Subcutaneous abdominal adipose tissue (tissue), 5 donors: ENCODE measurements around the gene LPP.

Source experiments
- H3K27ac ChIP-seq: one replicate; pipeline ENCODE4 v1.7.0; 2013; ENCODE audit warnings: low read depth, mild to moderate bottlenecking, inconsistent platforms, low read length, moderate library complexity
- H3K27me3 ChIP-seq, 5 donors: one replicate each; pipeline ENCODE4 v1.7.0; 2013; ENCODE audit warnings: low read length in 5 of 5, inconsistent platforms in 1 of 5; ENCODE audit not compliant: control insufficient read depth in 5 of 5, insufficient read depth in 4 of 5
- H3K36me3 ChIP-seq, 5 donors: one replicate each; pipeline ENCODE4 v1.7.0; 2013; ENCODE audit warnings: low read length in 5 of 5; ENCODE audit not compliant: control insufficient read depth in 5 of 5, insufficient read depth in 5 of 5
- H3K4me1 ChIP-seq, 5 donors: one replicate each; pipeline ENCODE4 v1.7.0; 2013; ENCODE audit warnings: low read length in 5 of 5, mild to moderate bottlenecking in 3 of 5, moderate library complexity in 1 of 5; ENCODE audit not compliant: control insufficient read depth in 5 of 5, insufficient read depth in 5 of 5
- H3K4me3 ChIP-seq, 5 donors: one replicate each; pipeline ENCODE4 v1.7.0; 2013; ENCODE audit warnings: low read length in 5 of 5, low read depth in 1 of 5
- H3K9ac ChIP-seq, 5 donors: one replicate each; pipeline ENCODE4 v1.7.0; 2013; ENCODE audit warnings: low read length in 5 of 5, mild to moderate bottlenecking in 4 of 5, moderate library complexity in 3 of 5
- H3K9me3 ChIP-seq, 5 donors: one replicate each; pipeline ENCODE4 v1.7.0; 2013; ENCODE audit warnings: low read length in 5 of 5; ENCODE audit not compliant: control insufficient read depth in 5 of 5
- donor health status: healthy.
- donor health status: healthy.
- donor health status: healthy.
- donor health status: healthy.
- donor health status: healthy.

The LPP gene

GRCh38 chr3:188154014-188154808 lies at the start of gene LPP:
Gene LPP, plus strand, starts transcription at chr3:188154157. Its CDS starts 251,964 bp downstream, at chr3:188406121.
- Histone ChIP-seq H3K27me3 (no peaks in the 10 kb centered on the region), H3K27ac (peak within 1 kb of the TSS; percentile 92), H3K4me3 (peak within 1 kb of the TSS; percentile 79 to 90 (median 87)), H3K9ac (peak within 1 kb of the TSS; percentile 75 to 90 (median 86)), H3K9me3 (no peaks in the 10 kb centered on the region), H3K4me1 (peaks cover 0 to 46% (median 36%) of the 10 kb centered on the region in 5 donors), H3K36me3 (no peaks in the 10 kb centered on the region)

GRCh38 chr3:188106006-188106405 lies 48.0 kb upstream of the LPP start:
- no peaks in the 10 kb centered on the region for H3K36me3 ChIP-seq
- H3K27me3 ChIP-seq = no peaks in the 10 kb centered on the region
- peaks cover 0 to 4% (median 3%) of the 10 kb centered on the region in 5 donors for H3K9me3 ChIP-seq
- H3K27ac ChIP-seq = no peak overlapping the region
- H3K4me1 ChIP-seq = peaks cover 0 to 2% (median 0%) of the 10 kb centered on the region in 5 donors
- H3K4me3 ChIP-seq = no peak overlapping the region
- H3K9ac ChIP-seq = no peak overlapping the region

- peaks cover 0 to 6% (median 2%) of the 10 kb centered on the region in 5 donors for H3K4me1 ChIP-seq
- H3K9ac ChIP-seq = no peak overlapping the region
- H3K36me3 ChIP-seq = no peaks in the 10 kb centered on the region
- no peak overlapping the region for H3K4me3 ChIP-seq
- H3K9me3 ChIP-seq = no peaks in the 10 kb centered on the region
- no peaks in the 10 kb centered on the region for H3K27me3 ChIP-seq
- no peak overlapping the region for H3K27ac ChIP-seq
Observed at GRCh38 chr3:188106454-188106853, 47.5 kb upstream of the LPP start.

- no peaks in the 10 kb centered on the region for H3K9me3 ChIP-seq
- no peaks in the 10 kb centered on the region for H3K36me3 ChIP-seq
- H3K4me1 ChIP-seq = peaks cover 0 to 6% (median 2%) of the 10 kb centered on the region in 5 donors
- H3K4me3 ChIP-seq = no peak overlapping the region
- H3K9ac ChIP-seq = no peak overlapping the region
- H3K27me3 ChIP-seq = no peaks in the 10 kb centered on the region
- no peak overlapping the region for H3K27ac ChIP-seq
Observed at GRCh38 chr3:188106887-188107830, 46.8 kb upstream of the LPP start.

- H3K9me3 ChIP-seq = no peaks in the 10 kb centered on the region
Observed at GRCh38 chr3:188108703-188109412, 45.1 kb upstream of the LPP start.

GRCh38 chr3:188111002-188111584 lies 42.9 kb upstream of the LPP start:
- Histone ChIP-seq H3K9me3 (no peaks in the 10 kb centered on the region), H3K9ac (no peak overlapping the region), H3K4me3 (no peak overlapping the region), H3K27me3 (no peaks in the 10 kb centered on the region), H3K4me1 (peaks cover 0 to 11% (median 5%) of the 10 kb centered on the region in 5 donors), H3K27ac (no peak overlapping the region), H3K36me3 (no peaks in the 10 kb centered on the region)

More at GRCh38 chr3:188108703-188109412, 45.1 kb upstream of the LPP start:
- H3K9ac ChIP-seq = no peak overlapping the region
- H3K27ac ChIP-seq = no peak overlapping the region
- H3K27me3 ChIP-seq = no peaks in the 10 kb centered on the region
- H3K4me1 ChIP-seq = peaks cover 0 to 6% (median 5%) of the 10 kb centered on the region in 5 donors
- no peaks in the 10 kb centered on the region for H3K36me3 ChIP-seq
- no peak overlapping the region for H3K4me3 ChIP-seq

- H3K27me3 ChIP-seq = no peaks in the 10 kb centered on the region
- H3K4me3 ChIP-seq = no peak overlapping the region
- H3K4me1 ChIP-seq = peaks cover 0 to 11% (median 5%) of the 10 kb centered on the region in 5 donors
- no peak overlapping the region for H3K27ac ChIP-seq
- no peaks in the 10 kb centered on the region for H3K36me3 ChIP-seq
- no peak overlapping the region for H3K9ac ChIP-seq
- no peaks in the 10 kb centered on the region for H3K9me3 ChIP-seq
Observed at GRCh38 chr3:188113756-188114155, 40.2 kb upstream of the LPP start.

GRCh38 chr3:188119846-188120245 lies 34.1 kb upstream of the LPP start:
- Histone ChIP-seq H3K4me1 (no peaks in the 10 kb centered on the region), H3K9me3 (no peaks in the 10 kb centered on the region), H3K4me3 (no peak overlapping the region), H3K36me3 (no peaks in the 10 kb centered on the region), H3K9ac (no peak overlapping the region), H3K27me3 (no peaks in the 10 kb centered on the region), H3K27ac (no peak overlapping the region)

GRCh38 chr3:188122571-188123169 lies 31.3 kb upstream of the LPP start:
- no peaks in the 10 kb centered on the region for H3K36me3 ChIP-seq
- H3K27me3 ChIP-seq = no peaks in the 10 kb centered on the region
- H3K27ac ChIP-seq = no peak overlapping the region
- H3K4me1 ChIP-seq = no peaks in the 10 kb centered on the region
- no peaks in the 10 kb centered on the region for H3K9me3 ChIP-seq
- H3K4me3 ChIP-seq = no peak overlapping the region
- H3K9ac ChIP-seq = no peak overlapping the region
